Measurements from ENCODE around the gene UTS2B.

DNA sequence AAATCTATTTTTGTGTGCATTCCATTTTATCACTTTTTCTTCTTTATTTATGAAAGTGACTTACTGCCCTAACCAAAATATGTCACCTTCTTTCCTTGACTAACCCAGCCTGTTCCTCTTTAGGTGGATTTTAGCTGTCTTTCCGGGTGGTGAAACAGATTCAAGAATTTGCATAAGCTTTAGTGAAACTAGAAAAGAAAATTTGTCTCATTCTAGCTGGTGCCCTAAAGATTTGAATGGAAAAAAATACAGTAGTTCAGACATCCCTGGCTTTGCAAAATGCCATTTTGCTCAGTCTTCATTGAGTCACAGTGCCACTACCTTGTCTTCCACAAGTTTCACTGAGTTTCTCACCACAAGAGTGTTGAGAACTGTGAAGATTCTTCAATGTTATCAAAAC is 29.3 kb downstream of the UTS2B start:
- TF ChIP-seq, protein P1, sequence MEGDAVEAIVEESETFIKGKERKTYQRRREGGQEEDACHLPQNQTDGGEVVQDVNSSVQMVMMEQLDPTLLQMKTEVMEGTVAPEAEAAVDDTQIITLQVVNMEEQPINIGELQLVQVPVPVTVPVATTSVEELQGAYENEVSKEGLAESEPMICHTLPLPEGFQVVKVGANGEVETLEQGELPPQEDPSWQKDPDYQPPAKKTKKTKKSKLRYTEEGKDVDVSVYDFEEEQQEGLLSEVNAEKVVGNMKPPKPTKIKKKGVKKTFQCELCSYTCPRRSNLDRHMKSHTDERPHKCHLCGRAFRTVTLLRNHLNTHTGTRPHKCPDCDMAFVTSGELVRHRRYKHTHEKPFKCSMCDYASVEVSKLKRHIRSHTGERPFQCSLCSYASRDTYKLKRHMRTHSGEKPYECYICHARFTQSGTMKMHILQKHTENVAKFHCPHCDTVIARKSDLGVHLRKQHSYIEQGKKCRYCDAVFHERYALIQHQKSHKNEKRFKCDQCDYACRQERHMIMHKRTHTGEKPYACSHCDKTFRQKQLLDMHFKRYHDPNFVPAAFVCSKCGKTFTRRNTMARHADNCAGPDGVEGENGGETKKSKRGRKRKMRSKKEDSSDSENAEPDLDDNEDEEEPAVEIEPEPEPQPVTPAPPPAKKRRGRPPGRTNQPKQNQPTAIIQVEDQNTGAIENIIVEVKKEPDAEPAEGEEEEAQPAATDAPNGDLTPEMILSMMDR (tag by site-specific recombination; IDR thresholded peaks at IDR 0.05): no peak
- TF ChIP-seq OVOL3 (tag by site-specific recombination; IDR thresholded peaks at IDR 0.05) (no peak), ZBTB21 (tag by site-specific recombination; IDR thresholded peaks at IDR 0.05) (no peak), YY1 (tag by site-specific recombination; IDR thresholded peaks at IDR 0.05) (no peak), ZIC2 (tag by site-specific recombination; IDR thresholded peaks at IDR 0.05) (no peak), ZNF394 (tag by site-specific recombination; IDR thresholded peaks at IDR 0.05; ENCODE audit: borderline replicate concordance) (no peak), ZNF335 (tag by site-specific recombination; conservative IDR thresholded peaks at IDR 0.05) (no peak), FEZF1 (tag by site-specific recombination; IDR thresholded peaks at IDR 0.05) (no peak), ZNF449 (tag by site-specific recombination; IDR thresholded peaks at IDR 0.05) (no peak), ZNF529 (tag by site-specific recombination; IDR thresholded peaks at IDR 0.05; ENCODE audit: insufficient replicate concordance) (no peak)

All from HEK293 (cell line).